ENCODE data around the gene ROR1. TPM values are rescaled to one million over a fixed set of nuclear protein-coding genes. Genes with fewer than 3 reads are reported as not detected.
"Not testable (repeated sequence)": the region's sequence is repeated elsewhere in the genome, so short reads cannot be mapped to it uniquely, and the experiment has no call there.

Gene ROR1
- total RNA-seq, 1 experiment from 2014 or later = not detected

DNA sequence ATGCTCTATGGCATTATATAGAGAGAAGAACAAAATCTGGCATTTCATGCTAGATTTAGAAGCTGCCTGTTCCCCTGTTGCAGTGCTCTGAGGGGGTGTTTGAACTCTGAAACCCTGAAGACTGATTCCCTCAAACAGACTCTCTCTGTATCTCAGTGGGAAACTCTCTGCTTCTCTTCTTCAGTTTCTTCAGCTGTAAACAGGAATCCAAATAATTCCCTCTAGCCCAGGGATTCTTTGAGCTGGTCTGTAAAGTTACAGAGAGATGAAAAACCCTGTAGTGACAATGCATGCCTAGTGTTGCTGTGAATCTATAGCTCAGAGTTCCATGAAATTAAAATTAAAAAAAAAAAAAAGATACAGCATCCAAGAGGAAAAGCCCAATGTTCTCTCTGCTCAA lies 17.0 kb upstream of the ROR1 start:
- DNase-seq (ENCODE audit: low spot score) = no peak
- in situ Hi-C loops (cut with HindIII; ENCODE audit: low sequenced_read_pairs) = no loop called here

GRCh38 chr1:63757334-63757733 lies 16.5 kb upstream of the ROR1 start:
- DNase-seq (ENCODE audit: low spot score) = no peak
- in situ Hi-C loops (cut with HindIII; ENCODE audit: low sequenced_read_pairs) = no loop called here

- no peak for DNase-seq (ENCODE audit: low spot score)
These were observed 15.0 kb upstream of the ROR1 start for GRCh38 chr1:63758791-63759190.

DNA sequence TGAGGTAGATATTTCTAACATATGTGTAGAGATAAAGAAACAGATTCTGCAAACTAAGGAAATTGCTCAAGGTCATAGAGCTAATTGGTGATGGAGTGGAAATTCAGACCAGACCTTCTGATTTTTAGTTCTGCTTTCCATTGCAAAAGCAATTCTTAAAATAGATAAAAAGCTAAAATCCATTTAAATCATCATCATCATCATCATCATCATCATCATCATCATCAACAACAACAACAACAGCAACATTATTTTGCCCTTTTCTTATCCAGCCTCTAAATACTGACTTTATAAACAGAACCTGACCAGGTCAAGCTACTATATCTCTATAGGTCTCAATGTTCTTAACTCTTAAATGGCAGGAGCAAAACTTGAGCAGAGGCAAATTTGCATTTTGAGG lies 14.0 kb upstream of the ROR1 start:
- in situ Hi-C loops (cut with HindIII; ENCODE audit: low sequenced_read_pairs) = no loop called here
- DNase-seq (ENCODE audit: low spot score) = no peak

More at GRCh38 chr1:63758791-63759190, 15.0 kb upstream of the ROR1 start:
- in situ Hi-C loops (cut with HindIII; ENCODE audit: low sequenced_read_pairs) = no loop called here

DNA sequence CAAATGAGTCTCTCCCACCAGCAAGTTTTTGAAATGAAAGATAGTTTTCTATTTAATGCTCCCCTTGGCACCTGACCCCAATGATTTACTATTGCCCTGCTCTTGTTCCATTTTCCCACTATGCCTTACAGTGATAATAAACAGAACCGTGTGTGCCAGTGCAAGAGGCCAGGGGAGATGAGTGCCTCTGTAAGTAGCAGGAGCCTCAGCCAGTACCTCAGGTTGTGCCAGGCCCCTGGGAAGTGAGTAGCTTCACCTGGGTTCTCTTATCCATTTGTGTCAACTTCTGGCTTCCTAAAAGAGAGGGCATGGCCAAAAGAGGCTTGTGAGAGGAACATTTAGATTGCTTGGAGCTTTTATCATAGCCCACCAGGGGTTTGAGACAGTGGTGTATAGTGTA lies 3.4 kb upstream of the ROR1 start:
- in situ Hi-C loops (cut with HindIII; ENCODE audit: low sequenced_read_pairs) = no loop called here

DNA sequence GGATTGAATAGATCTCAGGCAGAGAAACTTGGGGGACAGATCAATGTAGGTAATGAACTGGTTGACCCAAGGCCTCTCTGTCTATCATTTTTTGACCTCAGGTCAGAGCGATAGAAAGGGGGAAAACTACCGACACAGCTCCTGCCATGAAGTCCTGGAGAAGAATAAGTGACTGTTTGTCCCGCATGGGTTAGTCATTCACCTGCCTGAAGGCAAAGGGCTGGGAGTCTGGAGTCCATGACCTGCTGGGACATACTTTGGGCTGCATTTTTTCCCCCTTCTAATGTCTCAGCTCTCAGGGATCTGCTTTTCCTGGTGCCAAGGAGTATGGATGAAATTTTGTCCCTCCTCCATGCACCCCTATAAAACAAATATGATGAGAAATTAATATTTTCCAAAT lies 1.6 kb upstream of the ROR1 start:
- DNase-seq (ENCODE audit: low spot score) = no peak
- in situ Hi-C loops (cut with HindIII; ENCODE audit: low sequenced_read_pairs) = no loop called here

More for the DNA sequence above, 3.4 kb upstream of the ROR1 start:
- DNase-seq (ENCODE audit: low spot score) = no peak

GRCh38 chr1:63772876-63773275 lies 941 bp upstream of the ROR1 start:
- in situ Hi-C loops (cut with HindIII; ENCODE audit: low sequenced_read_pairs) = no loop called here
- DNase-seq (ENCODE audit: low spot score) = no peak

- in situ Hi-C loops (cut with HindIII; ENCODE audit: low sequenced_read_pairs) = no loop called here
- DNase-seq (ENCODE audit: low spot score) = no peak
These were observed 362 bp upstream of the ROR1 start for GRCh38 chr1:63773496-63773814.

DNA sequence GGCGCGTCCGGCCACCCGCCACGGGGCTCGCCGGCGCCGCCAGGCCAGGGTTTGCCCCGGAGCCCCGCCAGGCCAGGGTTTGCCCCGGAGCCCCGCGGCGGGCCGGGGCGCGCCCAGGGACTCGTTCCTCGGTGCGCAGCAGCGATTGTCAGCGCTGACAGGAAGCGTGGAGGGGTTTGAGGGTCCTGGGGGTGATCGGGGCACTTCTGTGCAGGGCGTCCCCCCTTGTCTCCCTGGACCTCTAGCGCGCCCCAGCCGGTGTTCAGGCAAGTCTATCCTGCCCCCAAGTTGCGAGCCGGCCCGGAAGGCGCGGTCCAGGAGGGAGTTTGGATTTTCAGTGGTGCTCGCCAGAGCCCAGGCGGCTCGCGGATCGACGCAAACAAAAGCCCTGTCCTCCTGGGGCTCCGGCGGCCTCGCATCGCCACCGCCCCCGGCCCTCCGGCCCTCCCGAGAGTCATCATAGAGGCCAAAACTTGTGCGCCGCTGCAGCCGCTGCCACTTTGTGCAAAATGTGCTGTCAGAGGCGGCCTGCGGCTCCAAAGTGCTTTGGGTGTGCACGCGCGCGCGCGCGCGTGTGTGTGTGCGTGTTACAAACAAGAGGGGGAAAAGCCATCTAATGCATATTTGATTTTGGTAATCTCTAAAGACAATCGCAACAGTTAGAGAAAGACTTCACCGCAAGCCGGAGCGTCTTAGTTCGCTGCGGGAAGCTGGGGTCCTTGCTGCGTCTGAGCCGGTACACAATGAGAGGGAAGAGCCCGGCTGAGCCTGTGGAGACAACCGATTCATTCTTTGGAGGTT lies 1.0 kb downstream of the ROR1 start:
- in situ Hi-C loops (cut with HindIII; ENCODE audit: low sequenced_read_pairs) = no loop called here
- peak; percentile 53 for DNase-seq (ENCODE audit: low spot score)

- in situ Hi-C loops (cut with HindIII; ENCODE audit: low sequenced_read_pairs) = no loop called here
- DNase-seq (ENCODE audit: low spot score) = no peak
These were observed 1.8 kb downstream of the ROR1 start for GRCh38 chr1:63775418-63776127.

GRCh38 chr1:63777286-63777685 lies 3.5 kb downstream of the ROR1 start:
- in situ Hi-C loops (cut with HindIII; ENCODE audit: low sequenced_read_pairs) = no loop called here
- no peak for DNase-seq (ENCODE audit: low spot score)

GRCh38 chr1:63777965-63778880 lies 4.4 kb downstream of the ROR1 start:
- DNase-seq (ENCODE audit: low spot score) = no peak
- in situ Hi-C loops (cut with HindIII; ENCODE audit: low sequenced_read_pairs) = no loop called here

GRCh38 chr1:63779338-63780211 lies 5.8 kb downstream of the ROR1 start:
- DNase-seq (ENCODE audit: low spot score) = no peak
- in situ Hi-C loops (cut with HindIII; ENCODE audit: low sequenced_read_pairs) = no loop called here

- DNase-seq (ENCODE audit: low spot score) = no peak
- in situ Hi-C loops (cut with HindIII; ENCODE audit: low sequenced_read_pairs) = no loop called here
These were observed 6.7 kb downstream of the ROR1 start for GRCh38 chr1:63780565-63780964.

DNA sequence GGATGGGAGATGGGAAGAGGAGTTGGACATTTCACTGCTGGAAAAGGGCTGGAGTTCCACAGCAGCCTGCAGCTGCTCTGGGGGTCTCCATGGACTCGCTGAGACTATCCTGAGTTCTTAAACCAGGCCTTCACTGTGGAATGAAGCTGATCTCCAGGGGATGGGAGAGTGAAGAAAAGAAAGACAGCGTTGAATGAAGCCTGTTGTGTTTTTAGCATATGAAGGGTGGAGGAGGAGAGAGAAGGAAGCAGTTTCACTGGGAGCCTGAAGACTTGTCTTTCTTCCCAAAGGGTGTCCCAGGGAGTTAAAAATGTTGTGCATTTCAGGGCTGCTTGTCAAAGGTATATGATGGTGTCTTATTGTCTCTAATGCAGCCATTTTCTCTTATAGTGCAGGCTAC lies 9.2 kb downstream of the ROR1 start:
- in situ Hi-C loops (cut with HindIII; ENCODE audit: low sequenced_read_pairs) = no loop called here
- DNase-seq (ENCODE audit: low spot score) = no peak

- in situ Hi-C loops (cut with HindIII; ENCODE audit: low sequenced_read_pairs) = no loop called here
- DNase-seq (ENCODE audit: low spot score) = no peak
These were observed 10.3 kb downstream of the ROR1 start for GRCh38 chr1:63784083-63784482.

DNA sequence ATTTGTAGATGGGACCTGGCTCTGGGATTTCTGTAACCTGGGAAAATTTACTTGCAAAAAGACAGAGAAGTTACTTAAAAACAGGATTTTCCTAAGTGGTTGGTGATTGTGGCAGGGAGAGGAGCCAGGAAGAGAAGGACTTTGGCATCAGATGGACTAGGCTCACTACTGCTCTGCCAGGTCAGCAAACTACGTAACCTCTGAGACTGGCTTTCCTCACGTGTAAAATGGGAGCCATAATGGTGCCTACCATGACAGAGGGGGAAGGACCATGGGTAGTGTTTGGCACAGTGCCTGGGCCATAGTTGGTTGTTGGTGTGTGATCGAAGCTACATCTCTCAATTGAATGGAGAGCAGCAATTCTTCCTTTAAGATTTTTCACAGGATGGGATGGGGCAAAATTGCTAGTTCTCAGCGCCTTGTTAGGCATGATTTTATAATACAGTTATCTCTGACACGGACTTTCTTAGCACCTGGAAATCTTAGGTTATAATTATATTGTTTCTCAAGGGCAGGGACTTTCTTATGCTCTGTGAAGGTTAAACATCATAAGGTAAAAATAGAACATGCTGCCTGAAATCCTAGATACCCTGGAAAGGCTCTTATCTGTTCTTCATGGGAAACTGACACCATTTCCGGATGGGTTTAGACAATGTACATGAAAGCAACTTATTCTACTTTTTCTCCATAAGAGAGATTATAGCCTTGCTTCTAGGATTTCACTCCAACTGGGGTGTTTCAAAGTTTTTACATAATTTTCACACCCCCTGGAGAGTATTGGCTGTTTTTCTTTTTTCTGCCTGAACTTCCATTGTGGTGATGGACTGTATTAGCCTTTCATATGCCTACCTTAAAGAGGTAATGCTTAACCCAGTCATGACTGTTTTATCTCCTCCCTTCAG lies 10.9 kb downstream of the ROR1 start:
- in situ Hi-C loops (cut with HindIII; ENCODE audit: low sequenced_read_pairs) = no loop called here

GRCh38 chr1:63787270-63787669 lies 13.5 kb downstream of the ROR1 start:
- in situ Hi-C loops (cut with HindIII; ENCODE audit: low sequenced_read_pairs); DNase-seq (ENCODE audit: low spot score): not testable (repeated sequence)

More for the DNA sequence above, 10.9 kb downstream of the ROR1 start:
- no peak for DNase-seq (ENCODE audit: low spot score)
